ENCODE results near the gene LRRC34. TPM values are rescaled to one million over a fixed set of nuclear protein-coding genes. Genes with fewer than 3 reads are reported as not detected.

LRRC34 gene
- total RNA-seq, 1 experiment from 2014 or later, result not detected

DNA sequence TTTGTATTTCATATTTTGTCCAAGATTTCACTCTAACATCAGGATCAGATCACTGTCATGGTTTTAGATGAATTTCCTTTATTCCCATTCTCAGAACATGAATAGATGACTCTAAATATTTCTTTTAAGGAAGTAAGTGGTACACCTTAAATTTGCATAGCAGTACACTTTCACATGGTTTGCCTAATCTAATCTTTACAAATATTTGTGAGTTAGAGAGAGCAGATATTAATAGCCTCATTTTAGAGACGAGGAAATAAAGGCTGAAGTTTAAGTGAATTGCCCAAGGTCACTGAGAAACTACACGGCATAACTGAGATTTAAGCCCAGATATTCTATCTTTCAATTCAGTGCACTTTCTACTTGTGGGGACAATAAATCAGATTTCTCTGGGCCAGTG, 62.0 kb downstream of the LRRC34 start:
- H3K27ac Mint-ChIP-seq (ENCODE audit: unreplicated experiment), result no peak overlapping the region
- BruUV-seq (replicated peaks), result no TSS peak
- Histone ChIP-seq H3K4me3 (ENCODE audit: low read depth, low read length) (no peak overlapping the region), H3K27me3 (replicated peaks; ENCODE audit: control insufficient read depth, insufficient read depth, low read length) (no peaks in the 10 kb centered on the region), H3K36me3 (ENCODE audit: control insufficient read depth, insufficient read depth, low read length) (no peaks in the 10 kb centered on the region), H3K9me3 (no peaks in the 10 kb centered on the region), H3K4me1 (peaks cover 12% of the 10 kb centered on the region; the same call in 1 of the 2 replicates)
- H3K9me3 Mint-ChIP-seq (ENCODE audit: unreplicated experiment), result no peaks in the 10 kb centered on the region
- H3K4me3 Mint-ChIP-seq (ENCODE audit: unreplicated experiment), result no peak overlapping the region
- ChIA-PET POLR2A (no interaction called here), CTCF (no interaction called here)
- DNase-seq, result no peak
- peaks cover 2% of the 10 kb centered on the region for H3K27me3 Mint-ChIP-seq (ENCODE audit: insufficient read depth, unreplicated experiment)
- intact Hi-C loops (cut with micrococcal nuclease; ENCODE audit: unreplicated experiment), result no loop called here
- H3K36me3 Mint-ChIP-seq (ENCODE audit: insufficient read depth, unreplicated experiment), result no peaks in the 10 kb centered on the region
- peaks cover 8% of the 10 kb centered on the region for H3K4me1 Mint-ChIP-seq (ENCODE audit: low read depth, unreplicated experiment)
- TF ChIP-seq, protein P1, sequence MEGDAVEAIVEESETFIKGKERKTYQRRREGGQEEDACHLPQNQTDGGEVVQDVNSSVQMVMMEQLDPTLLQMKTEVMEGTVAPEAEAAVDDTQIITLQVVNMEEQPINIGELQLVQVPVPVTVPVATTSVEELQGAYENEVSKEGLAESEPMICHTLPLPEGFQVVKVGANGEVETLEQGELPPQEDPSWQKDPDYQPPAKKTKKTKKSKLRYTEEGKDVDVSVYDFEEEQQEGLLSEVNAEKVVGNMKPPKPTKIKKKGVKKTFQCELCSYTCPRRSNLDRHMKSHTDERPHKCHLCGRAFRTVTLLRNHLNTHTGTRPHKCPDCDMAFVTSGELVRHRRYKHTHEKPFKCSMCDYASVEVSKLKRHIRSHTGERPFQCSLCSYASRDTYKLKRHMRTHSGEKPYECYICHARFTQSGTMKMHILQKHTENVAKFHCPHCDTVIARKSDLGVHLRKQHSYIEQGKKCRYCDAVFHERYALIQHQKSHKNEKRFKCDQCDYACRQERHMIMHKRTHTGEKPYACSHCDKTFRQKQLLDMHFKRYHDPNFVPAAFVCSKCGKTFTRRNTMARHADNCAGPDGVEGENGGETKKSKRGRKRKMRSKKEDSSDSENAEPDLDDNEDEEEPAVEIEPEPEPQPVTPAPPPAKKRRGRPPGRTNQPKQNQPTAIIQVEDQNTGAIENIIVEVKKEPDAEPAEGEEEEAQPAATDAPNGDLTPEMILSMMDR (IDR thresholded peaks at IDR 0.05; ENCODE audit: insufficient read depth in 1 of 2, low read depth in 1 of 2, low read length in 1 of 2, severe bottlenecking in 1 of 2, unreplicated experiment in 1 of 2), result no peak

DNA sequence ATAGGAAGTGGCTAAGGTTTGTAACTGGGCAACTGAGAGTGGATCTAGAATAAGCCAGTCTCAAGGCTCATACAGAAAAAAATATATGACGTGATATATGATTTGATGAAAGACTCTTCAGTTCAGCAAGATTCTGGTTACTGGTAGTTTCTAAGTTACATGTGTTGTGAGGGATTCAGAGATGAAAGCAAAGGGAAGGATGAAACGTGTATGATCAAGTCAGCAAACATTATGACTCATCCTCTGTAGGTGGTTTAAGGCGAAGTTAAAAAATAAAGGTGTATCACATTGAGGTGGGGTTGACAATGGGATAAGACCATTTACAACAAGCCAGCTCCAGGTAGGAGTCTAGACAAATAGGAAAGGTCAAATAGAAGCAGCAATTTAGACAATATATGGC, 64.0 kb downstream of the LRRC34 start:
- no peak for DNase-seq
- H3K9me3 Mint-ChIP-seq (ENCODE audit: unreplicated experiment), result no peaks in the 10 kb centered on the region
- no TSS peak for BruUV-seq (replicated peaks)
- H3K27me3 Mint-ChIP-seq (ENCODE audit: insufficient read depth, unreplicated experiment), result peaks cover 2% of the 10 kb centered on the region
- POLR2A ChIA-PET, result no interaction called here
- Histone ChIP-seq H3K27me3 (replicated peaks; ENCODE audit: control insufficient read depth, insufficient read depth, low read length) (no peaks in the 10 kb centered on the region), H3K9me3 (no peaks in the 10 kb centered on the region), H3K36me3 (ENCODE audit: control insufficient read depth, insufficient read depth, low read length) (no peaks in the 10 kb centered on the region), H3K4me1 (peaks cover 12% of the 10 kb centered on the region; the same call in 1 of the 2 replicates), H3K4me3 (ENCODE audit: low read depth, low read length) (no peak overlapping the region)
- H3K4me3 Mint-ChIP-seq (ENCODE audit: unreplicated experiment), result no peak overlapping the region
- H3K27ac Mint-ChIP-seq (ENCODE audit: unreplicated experiment), result no peak overlapping the region
- intact Hi-C loops (cut with micrococcal nuclease; ENCODE audit: unreplicated experiment), result no loop called here
- H3K36me3 Mint-ChIP-seq (ENCODE audit: insufficient read depth, unreplicated experiment), result no peaks in the 10 kb centered on the region
- peaks cover 8% of the 10 kb centered on the region for H3K4me1 Mint-ChIP-seq (ENCODE audit: low read depth, unreplicated experiment)
- CTCF ChIA-PET, result no interaction called here
- TF ChIP-seq, protein P1 (IDR thresholded peaks at IDR 0.05; ENCODE audit: insufficient read depth in 1 of 2, low read depth in 1 of 2, low read length in 1 of 2, severe bottlenecking in 1 of 2, unreplicated experiment in 1 of 2), result no peak

DNA sequence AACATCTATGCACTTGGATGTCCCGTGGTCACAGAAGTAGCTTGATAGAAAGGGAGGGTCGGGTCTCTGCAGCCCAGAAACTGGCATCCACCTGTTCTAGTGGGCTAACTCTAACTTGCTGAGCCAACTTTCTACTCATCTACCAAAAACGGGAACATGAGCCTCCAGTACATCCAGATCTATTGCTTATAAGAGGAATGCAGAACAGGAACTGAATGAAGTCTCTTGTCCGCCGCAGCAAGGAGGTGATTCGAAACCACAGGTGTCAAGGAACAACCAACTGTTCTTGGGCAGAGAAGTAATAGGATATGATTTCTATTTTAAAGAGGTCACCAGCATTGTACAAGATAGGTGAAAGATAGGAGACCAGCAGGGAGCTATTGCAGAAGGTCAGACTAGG, 65.8 kb downstream of the LRRC34 start:
- Mint-ChIP-seq H3K9me3 (ENCODE audit: unreplicated experiment) (no peaks in the 10 kb centered on the region), H3K27me3 (ENCODE audit: insufficient read depth, unreplicated experiment) (peaks cover 2% of the 10 kb centered on the region), H3K4me1 (ENCODE audit: low read depth, unreplicated experiment) (peaks cover 8% of the 10 kb centered on the region), H3K27ac (ENCODE audit: unreplicated experiment) (no peak overlapping the region), H3K4me3 (ENCODE audit: unreplicated experiment) (no peak overlapping the region), H3K36me3 (ENCODE audit: insufficient read depth, unreplicated experiment) (no peaks in the 10 kb centered on the region)
- no TSS peak for BruUV-seq (replicated peaks)
- H3K36me3 ChIP-seq (ENCODE audit: control insufficient read depth, insufficient read depth, low read length), result no peaks in the 10 kb centered on the region
- H3K9me3 ChIP-seq, result no peaks in the 10 kb centered on the region
- no peaks in the 10 kb centered on the region for H3K27me3 ChIP-seq (replicated peaks; ENCODE audit: control insufficient read depth, insufficient read depth, low read length)
- ChIA-PET CTCF (no interaction called here), POLR2A (no interaction called here)
- peaks cover 12% of the 10 kb centered on the region; the same call in 1 of the 2 replicates for H3K4me1 ChIP-seq
- TF ChIP-seq, protein P1 (IDR thresholded peaks at IDR 0.05; ENCODE audit: insufficient read depth in 1 of 2, low read depth in 1 of 2, low read length in 1 of 2, severe bottlenecking in 1 of 2, unreplicated experiment in 1 of 2), result no peak
- intact Hi-C loops (cut with micrococcal nuclease; ENCODE audit: unreplicated experiment), result no loop called here
- H3K4me3 ChIP-seq (ENCODE audit: low read depth, low read length), result no peak overlapping the region
- no peak for DNase-seq

Measured in Caco-2 (cell line).